Measurements from ENCODE around the gene EEF1A2.
"Not testable (repeated sequence)": the region's sequence is repeated elsewhere in the genome, so short reads cannot be mapped to it uniquely, and the experiment has no call there.

The EEF1A2 gene

GRCh38 chr20:63484236-63484635 is 14.6 kb downstream of the EEF1A2 start:
- no peak for DNase-seq

- DNase-seq = no peak
These were observed 15.0 kb downstream of the EEF1A2 start for GRCh38 chr20:63483834-63484233.

GRCh38 chr20:63482021-63482587 is 16.8 kb downstream of the EEF1A2 start:
- DNase-seq = no peak

DNA sequence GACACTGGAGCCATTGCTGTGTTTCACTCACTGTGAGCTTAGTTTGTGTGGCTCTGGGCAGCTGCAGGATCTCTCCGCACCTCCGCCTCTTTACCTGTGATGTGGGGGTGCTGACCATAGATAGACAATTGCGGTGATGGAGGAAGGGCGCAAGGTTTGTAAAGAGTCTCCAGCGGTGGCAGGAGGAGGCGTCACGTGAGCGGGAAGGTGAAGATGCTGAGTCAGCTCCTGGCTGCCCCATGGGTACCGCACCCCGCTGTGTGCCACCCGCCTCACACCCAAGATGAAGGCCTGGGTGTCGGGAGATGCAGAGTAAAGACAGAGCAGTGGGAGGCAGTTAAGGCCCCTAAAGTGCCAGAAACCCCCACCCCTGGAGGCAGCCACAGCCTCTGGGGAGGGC is 17.4 kb downstream of the EEF1A2 start:
- no peak for DNase-seq

GRCh38 chr20:63479695-63480419 is 19.0 kb downstream of the EEF1A2 start:
- not testable (repeated sequence) for DNase-seq

DNA sequence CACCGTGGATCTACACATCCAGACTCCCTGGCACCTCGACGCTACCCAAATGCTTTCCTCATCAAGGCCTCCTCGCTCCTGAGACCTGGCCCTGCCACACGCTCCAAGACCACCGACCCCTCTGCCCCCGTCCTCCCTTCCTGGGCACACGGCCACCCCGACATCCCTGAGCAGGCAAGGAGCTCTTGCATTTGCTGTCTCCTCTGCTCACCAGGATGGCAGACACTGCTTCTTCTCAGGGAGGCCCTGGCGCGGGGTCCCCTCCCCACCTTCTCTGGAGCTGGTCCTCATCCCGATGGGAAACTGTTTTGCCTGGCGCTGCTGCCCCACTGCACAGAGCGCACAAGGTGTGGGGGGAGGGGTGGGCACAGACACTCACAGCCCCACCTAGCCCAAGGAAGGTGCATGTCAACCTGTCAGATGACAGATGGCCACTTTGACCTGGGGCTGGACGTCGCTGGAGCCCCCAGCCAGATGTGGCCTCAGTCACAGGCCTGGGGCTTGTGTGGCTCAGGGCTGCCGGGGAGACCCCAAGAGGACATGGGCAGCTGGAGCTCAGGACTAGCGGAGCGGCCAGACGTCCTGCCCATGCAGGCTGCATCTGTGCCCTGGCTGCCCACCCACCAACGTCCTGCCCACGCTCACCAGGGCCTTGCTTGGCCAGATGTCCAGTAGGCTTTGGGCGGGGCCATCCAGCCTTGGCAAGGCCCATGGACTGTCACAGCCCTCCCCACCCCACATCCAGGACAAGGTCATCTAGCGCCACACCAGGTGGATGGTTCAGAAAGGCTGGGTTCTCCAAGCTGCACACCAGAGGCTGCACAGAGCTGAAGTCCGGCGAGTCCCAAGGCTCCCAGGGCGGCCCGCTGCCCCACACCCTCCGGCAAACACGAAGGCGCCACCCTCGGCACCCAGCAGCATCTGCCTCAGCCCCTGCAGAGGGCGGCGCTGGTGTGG is 20.3 kb downstream of the EEF1A2 start:
- no peak for DNase-seq

DNA sequence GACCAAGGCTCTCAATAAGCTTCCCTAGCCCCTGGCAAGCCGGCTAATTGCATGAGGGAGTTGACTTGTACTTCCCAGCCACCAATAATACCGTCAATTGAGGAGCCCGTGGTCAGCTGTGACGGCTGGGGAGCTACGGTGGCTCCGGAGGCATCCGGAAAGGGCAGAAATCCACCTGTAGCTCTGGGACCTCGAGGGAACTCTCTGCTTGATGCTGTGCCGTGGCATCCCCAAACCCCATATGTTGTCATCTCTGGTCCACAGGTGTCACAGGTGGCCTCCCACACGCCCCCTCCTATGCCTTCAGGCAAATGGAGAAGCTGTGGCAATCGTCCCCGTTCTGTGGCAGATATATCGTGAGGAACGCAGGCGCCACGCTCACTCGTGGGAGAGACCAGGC is 20.9 kb downstream of the EEF1A2 start:
- no peak for DNase-seq

DNA sequence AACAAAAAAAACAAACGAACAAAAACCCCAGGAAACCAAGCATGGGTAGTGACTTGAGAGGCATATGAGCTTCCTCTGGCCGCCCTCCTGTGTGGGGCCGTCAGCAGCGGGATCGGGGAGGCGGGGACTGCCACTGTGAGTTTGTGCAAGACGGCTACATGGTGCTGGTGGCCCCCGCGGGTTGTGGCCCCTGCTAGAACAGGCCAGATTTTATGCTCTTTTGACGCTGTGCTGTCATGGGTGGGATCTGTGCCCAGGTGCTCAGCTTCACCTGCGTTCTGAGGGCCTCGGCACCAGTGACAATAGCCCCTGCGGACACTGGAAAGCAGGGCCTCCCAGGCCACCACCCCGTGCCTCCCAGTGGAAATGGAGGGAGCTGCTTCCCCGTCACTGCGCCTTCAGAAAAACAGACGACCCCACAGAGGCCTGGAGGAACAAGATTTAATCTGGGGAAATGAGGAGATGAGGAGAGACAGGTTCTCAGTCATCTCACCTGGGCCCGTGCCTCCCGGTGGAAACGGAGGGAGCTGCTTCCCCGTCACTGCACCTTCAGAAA is 21.7 kb downstream of the EEF1A2 start:
- DNase-seq = no peak

DNA sequence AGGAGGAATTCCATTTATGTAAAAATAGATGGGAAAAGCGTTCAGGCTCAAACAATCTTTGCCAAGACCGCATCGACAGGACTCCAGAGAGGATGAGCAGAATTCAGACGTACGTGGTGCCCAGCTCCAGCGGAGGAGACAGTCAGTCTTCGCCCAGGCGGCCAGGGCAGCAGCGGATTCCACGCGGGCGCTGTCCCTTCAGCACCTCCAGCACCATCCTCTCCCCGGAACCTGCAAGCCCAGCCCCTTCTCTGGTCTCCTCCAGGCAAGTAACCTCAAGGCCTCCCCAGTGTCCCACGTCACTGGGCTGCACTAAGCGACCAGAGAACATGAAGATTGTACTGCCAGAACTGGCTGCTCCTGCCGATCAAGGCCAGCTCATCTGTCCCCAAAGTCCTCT is 23.7 kb downstream of the EEF1A2 start:
- DNase-seq = no peak

GRCh38 chr20:63473555-63474449 is 25.1 kb downstream of the EEF1A2 start:
- no peak for DNase-seq

- DNase-seq = no peak
These were observed 26.0 kb downstream of the EEF1A2 start for GRCh38 chr20:63472862-63473390.

DNA sequence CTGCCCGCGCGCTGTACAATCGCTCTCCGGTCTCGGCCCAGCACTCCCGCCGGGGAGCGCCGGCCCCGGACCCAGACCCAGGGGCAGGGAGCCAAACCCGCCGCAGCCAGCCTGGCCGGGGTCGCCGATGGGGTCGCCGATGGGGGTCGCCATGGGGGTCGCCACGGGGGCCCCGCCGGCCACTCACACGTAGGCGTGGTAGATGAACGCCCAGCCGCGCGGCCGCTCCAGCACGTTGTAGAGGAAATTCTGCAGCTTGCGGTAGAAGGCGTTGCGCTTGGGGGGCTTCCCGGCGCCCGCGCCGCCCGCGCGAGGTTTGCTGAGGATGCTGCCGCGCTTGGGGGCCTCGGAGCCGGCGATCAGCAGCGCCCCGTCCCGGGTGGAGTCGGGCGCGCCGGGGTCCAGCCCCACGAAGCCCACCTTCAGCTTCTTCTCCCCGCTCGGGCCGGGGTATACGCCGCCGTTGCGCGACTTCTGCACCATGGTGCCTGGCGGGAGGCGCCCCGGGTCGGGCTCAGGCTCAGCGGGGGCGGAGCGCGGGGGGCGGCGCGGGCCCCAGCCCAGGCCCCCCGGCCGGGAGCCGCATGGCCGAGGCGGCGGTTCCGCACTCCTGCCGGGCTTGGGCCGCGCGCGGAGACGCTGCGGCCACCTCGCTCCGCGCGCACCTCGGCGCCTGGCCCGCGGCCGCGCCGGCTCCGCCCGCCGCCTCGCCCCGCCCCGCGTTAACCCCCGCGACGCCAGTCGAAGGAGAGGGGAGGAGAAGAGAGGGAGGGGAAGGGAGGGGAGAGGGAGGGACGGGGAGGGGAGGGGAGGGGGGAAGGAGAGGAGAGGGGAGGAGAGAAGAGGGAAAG is 26.7 kb downstream of the EEF1A2 start, which contains the start of gene KCNQ2:
TSS of gene KCNQ2 (minus strand) at position 675 of the 851 bp plus-strand sequence. CDS start at position 483, 192 bp downstream.
- no peak for DNase-seq

- DNase-seq = no peak
These were observed 27.2 kb downstream of the EEF1A2 start for GRCh38 chr20:63471717-63471980.

GRCh38 chr20:63471002-63471716 is 27.7 kb downstream of the EEF1A2 start:
- DNase-seq = no peak

GRCh38 chr20:63470410-63470809 is 28.5 kb downstream of the EEF1A2 start:
- no peak for DNase-seq

GRCh38 chr20:63469713-63470101 is 29.2 kb downstream of the EEF1A2 start:
- DNase-seq = no peak

- DNase-seq = no peak
These were observed 29.7 kb downstream of the EEF1A2 start for GRCh38 chr20:63469019-63469712.

GRCh38 chr20:63468421-63468820 is 30.5 kb downstream of the EEF1A2 start:
- DNase-seq = no peak

DNA sequence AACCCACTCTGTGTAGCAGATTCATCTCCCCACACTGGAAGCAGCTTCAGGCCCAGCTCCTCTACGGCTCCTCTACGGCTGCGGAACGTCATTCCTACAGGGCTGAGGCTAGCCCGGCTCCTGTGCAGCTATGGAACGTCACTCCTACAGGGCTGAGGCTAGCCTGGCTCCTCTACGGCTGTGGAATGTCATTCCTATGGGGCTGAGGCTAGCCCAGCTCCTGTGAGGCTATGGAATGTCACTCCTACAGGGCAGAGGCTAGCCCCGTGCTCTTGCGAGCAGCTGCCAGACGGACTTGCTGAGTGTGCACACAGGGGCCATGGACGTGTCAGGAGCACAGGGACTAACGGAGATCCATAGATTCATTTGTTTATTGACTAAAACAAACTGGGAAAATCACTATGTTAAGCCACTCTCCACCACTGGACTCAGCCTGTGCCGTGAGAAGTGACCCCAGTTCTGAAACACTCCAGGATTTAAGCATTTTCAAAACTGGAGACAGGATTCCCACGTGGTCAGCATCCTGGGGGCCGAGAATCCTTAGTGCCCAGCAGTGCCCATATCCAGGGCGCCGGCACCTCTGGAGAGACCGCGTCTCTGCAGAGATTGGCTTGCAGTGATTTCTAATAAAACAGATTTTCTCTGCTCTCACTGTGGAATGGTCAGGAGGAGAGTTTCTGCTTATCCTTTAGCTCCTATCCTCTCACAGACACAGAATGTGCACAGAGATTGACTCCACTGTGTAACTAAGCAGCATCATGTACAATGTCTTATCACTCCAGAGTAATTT is 31.4 kb downstream of the EEF1A2 start:
- no peak for DNase-seq
